Measurements from ENCODE around the gene MMP15.
A peak's percentile ranks its signal among the peaks of the same experiment; 100 is the strongest.

MMP15 gene

DNA sequence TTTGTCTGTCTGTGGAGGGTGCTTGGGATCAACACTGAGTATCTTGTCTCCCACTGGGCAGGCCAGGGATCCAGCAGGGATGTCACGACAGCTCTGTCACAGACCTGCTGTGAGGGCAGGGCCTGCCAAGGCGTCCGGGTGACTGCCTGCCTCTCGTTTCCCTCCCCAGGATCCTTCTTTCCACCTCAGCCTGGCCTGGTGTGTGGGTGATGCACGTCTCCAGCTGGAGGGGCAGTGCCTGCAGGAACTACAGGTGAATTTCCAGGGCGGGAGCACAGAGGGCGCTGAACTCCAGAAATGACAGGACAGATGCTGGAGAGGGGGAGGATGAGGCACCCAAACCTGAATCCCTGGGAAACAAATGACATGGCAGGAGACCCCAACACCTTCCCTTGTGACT is 6.8 kb upstream of the MMP15 start:
- TF ChIP-seq, protein P1, sequence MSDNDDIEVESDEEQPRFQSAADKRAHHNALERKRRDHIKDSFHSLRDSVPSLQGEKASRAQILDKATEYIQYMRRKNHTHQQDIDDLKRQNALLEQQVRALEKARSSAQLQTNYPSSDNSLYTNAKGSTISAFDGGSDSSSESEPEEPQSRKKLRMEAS (IDR thresholded peaks at IDR 0.05; ENCODE audit: low read depth, low read length) = no peak
- TF ChIP-seq, protein P2, sequence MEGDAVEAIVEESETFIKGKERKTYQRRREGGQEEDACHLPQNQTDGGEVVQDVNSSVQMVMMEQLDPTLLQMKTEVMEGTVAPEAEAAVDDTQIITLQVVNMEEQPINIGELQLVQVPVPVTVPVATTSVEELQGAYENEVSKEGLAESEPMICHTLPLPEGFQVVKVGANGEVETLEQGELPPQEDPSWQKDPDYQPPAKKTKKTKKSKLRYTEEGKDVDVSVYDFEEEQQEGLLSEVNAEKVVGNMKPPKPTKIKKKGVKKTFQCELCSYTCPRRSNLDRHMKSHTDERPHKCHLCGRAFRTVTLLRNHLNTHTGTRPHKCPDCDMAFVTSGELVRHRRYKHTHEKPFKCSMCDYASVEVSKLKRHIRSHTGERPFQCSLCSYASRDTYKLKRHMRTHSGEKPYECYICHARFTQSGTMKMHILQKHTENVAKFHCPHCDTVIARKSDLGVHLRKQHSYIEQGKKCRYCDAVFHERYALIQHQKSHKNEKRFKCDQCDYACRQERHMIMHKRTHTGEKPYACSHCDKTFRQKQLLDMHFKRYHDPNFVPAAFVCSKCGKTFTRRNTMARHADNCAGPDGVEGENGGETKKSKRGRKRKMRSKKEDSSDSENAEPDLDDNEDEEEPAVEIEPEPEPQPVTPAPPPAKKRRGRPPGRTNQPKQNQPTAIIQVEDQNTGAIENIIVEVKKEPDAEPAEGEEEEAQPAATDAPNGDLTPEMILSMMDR (IDR thresholded peaks at IDR 0.05; ENCODE audit: low read depth, low read length) = no peak
- TF ChIP-seq MYC (IDR thresholded peaks at IDR 0.05; ENCODE audit: low read depth, low read length) = no peak
- TF ChIP-seq POLR2A (IDR thresholded peaks at IDR 0.05; ENCODE audit: extremely low read depth, insufficient read length) = no peak
- DNase-seq (ENCODE audit: low read depth) = no peak
- H3K4me3 ChIP-seq (ENCODE audit: low read depth, low read length) = no peak overlapping the region

DNA sequence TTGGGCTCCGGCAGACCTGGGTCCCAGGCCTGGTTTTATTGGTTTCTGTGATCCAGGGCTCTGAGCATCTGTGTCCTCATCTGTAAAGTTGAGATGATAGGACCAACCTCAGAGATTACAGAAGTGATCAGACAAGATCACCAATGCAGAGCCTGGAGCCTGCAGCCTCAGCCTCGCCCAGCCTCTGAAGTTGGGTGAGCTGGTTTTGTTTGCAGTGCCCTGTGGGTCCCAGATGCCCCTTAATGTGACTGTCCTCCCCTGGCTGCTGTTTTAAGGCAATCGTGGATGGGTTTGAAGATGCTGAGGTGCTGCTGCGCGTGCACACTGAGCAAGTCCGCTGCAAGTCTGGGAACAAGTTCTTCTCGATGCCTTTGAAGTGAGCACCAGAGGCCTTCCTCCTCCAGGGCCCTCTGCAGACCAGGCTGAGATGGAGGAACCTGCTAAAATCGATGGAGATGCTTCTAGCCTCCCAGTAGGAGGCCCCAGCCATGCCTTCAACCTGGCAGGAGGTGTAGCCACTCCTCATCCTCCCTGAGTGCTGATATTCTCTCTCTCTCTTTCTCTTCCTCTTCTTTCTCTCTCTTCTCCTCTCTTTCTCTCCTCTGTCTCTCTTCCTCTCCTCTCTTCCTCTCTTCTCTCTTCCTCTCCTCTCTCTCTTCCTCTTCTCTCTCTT is 5.6 kb upstream of the MMP15 start:
- DNase-seq (ENCODE audit: low read depth) = no peak
- H3K4me3 ChIP-seq (ENCODE audit: low read depth, low read length) = no peak overlapping the region
- TF ChIP-seq POLR2A (IDR thresholded peaks at IDR 0.05; ENCODE audit: extremely low read depth, insufficient read length) = no peak

DNA sequence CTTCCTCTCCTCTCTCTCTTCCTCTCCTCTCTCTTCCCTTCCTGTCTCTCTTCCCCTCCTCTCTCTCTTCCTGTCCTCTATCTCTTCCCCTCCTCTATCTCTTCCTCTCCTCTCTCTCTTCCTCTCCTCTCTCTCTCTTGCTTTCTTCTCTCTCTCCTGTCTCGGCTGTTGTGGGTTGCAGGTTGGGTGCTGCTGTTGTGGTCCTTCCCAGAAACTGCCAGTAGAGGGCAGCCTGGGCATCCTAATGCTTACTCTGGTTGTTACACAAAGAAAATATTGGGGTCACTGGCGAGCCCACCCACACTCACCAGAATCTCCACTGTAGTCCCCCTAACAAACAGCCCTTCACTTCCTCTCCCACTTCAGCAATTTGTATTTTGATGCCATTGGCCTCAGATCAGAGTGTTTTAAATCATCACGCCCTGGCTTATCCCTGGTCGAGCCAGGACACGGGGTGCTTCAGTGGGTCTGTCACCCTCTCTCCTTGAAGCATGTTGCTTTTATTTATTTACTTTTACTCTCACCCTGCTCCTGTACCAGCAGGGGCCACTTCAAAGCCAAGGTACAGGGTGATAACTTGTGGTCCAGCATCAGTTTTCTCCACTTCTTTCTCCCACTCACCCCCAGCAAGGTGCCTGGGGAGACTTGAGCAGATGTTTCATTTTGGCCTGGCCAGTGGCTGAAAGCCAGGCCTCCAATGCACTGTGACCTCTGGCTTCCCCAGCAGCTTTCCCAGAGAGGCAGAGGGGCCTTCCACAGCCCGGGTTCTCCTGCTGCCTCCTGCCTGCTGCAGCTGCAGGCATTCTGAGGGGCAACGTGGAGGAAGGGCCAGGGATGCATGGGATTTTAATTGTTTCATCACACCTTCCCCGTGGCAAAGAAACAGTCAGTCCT is 4.7 kb upstream of the MMP15 start:
- DNase-seq (ENCODE audit: low read depth) = peak; percentile 59
- TF ChIP-seq, protein P1 (IDR thresholded peaks at IDR 0.05; ENCODE audit: low read depth, low read length) = no peak
- TF ChIP-seq MYC (IDR thresholded peaks at IDR 0.05; ENCODE audit: low read depth, low read length) = no peak
- TF ChIP-seq POLR2A (IDR thresholded peaks at IDR 0.05; ENCODE audit: extremely low read depth, insufficient read length) = no peak
- TF ChIP-seq, protein P2 (IDR thresholded peaks at IDR 0.05; ENCODE audit: low read depth, low read length) = peak; percentile 91
- no peak overlapping the region for H3K4me3 ChIP-seq (ENCODE audit: low read depth, low read length)

DNA sequence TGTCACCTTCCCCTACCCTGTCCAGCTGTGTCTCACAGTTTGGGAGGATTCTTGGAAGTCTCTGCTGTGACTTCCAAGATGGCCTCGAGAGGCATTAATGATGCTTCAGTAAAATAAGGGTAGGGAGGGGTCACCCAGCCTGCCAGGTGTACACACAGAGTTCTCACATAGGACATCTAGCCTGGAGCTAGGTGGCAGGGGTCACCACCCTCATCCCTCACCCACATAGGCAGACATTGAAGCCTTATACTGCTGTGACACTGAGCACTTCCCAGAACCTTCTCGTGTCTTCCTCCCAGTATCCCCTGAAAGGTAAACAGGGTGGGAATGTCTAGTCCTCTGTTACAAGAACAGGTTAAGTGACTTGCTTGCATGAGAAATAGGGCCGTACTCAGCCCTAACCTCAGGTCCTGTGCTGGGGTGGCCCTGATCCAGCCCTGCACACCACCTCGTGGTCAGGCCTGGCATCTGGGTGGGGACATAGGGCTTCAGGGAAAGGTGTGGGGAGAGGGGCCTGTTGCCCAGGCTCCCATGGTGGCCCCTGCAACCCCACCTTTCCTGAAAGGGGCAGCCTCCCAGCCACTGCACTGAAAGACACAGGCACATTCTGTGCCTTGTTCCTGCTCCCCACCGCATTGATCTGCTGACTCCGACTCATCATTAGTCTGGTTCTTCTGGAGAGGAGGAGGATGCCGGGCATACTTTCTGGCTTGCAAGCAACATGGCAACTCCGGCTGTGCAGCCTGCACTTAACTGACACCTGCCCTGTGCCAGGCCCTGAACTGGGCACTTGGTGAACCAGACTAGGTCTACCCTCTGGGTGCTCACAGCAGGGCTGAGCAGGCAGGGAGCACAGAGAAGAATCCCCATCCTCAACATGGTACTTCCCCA is 3.6 kb upstream of the MMP15 start:
- TF ChIP-seq, protein P1 (IDR thresholded peaks at IDR 0.05; ENCODE audit: low read depth, low read length) = no peak
- no peak for TF ChIP-seq POLR2A (IDR thresholded peaks at IDR 0.05; ENCODE audit: extremely low read depth, insufficient read length)
- no peak for TF ChIP-seq MYC (IDR thresholded peaks at IDR 0.05; ENCODE audit: low read depth, low read length)
- TF ChIP-seq, protein P2 (IDR thresholded peaks at IDR 0.05; ENCODE audit: low read depth, low read length) = no peak
- no peak overlapping the region for H3K4me3 ChIP-seq (ENCODE audit: low read depth, low read length)
- no peak for DNase-seq (ENCODE audit: low read depth)

DNA sequence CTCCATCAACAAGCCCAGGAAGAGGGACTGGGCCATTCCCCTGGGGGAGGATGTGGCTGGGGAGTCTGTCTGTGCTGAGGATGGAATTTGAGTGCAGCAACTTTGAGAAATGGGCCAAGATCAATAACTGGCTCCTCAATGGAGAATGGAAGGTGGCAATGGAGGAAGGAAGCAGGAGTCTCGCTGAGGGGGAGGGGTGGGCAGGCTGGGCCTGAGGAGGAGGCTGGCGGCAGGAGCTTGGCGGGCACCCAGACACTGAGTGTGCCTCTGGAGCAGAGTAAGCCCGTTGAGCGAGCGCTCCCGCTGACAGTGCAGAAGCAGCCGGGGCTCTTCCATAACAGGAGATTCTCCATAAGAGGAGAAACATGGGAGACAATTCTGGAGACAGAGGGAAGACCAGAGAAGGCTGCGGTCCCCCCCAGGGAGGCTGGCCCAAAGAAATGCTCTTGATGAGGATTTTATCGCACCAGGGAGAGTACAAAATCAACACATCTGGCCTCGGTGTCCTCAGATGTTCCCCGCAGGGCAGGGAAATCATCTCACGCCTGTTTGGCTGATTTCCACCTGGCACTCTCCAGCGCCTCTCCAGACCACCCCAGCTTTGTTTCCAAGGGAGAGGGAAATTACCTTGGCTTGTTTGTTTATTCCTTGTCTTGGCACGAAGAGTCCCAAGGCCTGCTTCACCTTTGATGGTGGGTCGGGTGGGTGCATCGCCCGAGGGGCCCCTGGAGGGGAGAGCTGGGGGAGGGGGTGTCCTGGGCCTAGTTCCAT is 2.8 kb upstream of the MMP15 start:
- DNase-seq (ENCODE audit: low read depth) = no peak
- TF ChIP-seq, protein P1 (IDR thresholded peaks at IDR 0.05; ENCODE audit: low read depth, low read length) = no peak
- TF ChIP-seq MYC (IDR thresholded peaks at IDR 0.05; ENCODE audit: low read depth, low read length) = no peak
- TF ChIP-seq, protein P2 (IDR thresholded peaks at IDR 0.05; ENCODE audit: low read depth, low read length) = no peak
- no peak for TF ChIP-seq POLR2A (IDR thresholded peaks at IDR 0.05; ENCODE audit: extremely low read depth, insufficient read length)
- no peak overlapping the region for H3K4me3 ChIP-seq (ENCODE audit: low read depth, low read length)

All from NB4 (cell line).